Jurkat, Clone E6-1 (cell line): ENCODE measurements around the gene ESPNL.

Source experiments
- DNase-seq: peaks from one replicate; pipeline ENCODE4 v3.0.0-alpha.2; 2011; ENCODE audit warnings: low read depth, low spot score
- H3K4me3 ChIP-seq: 2 replicates; pipeline ENCODE4 v1.5.1; 2011; ENCODE audit warnings: mild to moderate bottlenecking, low read length, control low read depth, moderate library complexity

Gene ESPNL

DNA sequence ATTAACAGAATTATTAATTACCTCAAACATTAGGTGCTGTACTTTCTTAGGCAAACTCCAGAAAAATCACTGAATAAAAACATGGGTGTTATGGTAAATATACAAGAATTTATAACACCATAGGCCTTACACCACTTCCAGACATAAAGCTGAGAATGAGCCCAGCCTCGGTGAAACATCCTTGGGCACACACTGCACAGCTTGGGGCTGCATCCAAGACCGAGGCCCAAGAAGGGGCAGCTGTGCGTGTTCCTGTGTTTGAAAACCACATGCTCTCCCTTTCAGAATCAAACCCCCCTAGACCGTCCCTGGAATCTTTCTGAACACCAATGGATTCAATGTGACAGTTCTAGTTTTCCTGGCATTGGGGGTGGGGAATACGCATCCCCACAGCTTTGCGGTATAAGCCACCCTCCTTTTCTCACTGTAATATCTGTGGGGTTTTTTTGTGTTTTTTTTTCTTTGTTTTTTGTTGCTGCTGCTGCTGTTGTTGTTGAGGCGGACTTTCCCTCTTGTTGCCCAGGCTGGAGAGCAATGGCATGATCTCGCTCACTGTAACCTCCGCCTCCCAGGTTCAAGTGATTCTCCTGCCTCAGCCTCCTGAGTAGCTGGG lies 71.5 kb downstream of the ESPNL start:
- DNase-seq: no peak
- H3K4me3 ChIP-seq: no peak overlapping the region

DNA sequence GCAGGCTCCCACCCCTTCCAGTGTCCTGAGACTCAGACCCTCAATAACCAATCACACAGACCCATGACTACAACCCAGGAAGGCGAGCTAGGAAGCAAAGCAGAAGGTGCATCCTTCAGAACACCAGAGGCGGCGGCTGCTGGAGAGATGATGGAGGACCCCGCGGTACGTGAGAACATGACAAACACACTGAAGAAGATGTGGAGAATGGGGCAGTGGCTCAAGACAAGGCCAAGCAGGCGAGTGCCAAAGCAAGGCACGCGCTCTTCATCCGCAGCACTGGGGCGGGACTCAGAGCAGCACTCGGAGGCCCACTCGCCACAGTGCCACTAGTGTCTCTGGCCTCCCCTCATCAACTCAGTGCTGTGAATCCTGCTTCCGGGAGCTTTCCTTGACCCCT lies 72.3 kb downstream of the ESPNL start:
- H3K4me3 ChIP-seq: no peak overlapping the region
- no peak for DNase-seq

DNA sequence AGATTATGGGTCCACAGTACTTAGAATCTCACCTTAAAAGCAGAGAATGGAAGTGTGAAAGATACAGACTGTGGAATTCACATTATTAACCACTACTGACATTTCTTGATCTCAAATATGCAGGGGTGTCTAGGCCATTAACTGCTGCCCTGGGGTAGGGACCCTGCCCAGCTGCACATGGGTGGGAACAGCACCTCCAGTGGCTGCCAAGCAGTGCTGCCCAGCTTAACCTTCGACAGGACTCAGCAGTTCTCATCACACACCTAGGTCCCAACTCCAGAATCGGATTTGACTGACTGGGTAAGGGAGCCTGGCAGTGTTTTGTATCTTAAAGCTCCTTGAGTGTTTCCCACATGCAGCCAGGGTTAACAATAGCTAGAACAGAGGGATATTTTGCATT lies 73.6 kb downstream of the ESPNL start:
- no peak for DNase-seq
- H3K4me3 ChIP-seq: no peak overlapping the region

DNA sequence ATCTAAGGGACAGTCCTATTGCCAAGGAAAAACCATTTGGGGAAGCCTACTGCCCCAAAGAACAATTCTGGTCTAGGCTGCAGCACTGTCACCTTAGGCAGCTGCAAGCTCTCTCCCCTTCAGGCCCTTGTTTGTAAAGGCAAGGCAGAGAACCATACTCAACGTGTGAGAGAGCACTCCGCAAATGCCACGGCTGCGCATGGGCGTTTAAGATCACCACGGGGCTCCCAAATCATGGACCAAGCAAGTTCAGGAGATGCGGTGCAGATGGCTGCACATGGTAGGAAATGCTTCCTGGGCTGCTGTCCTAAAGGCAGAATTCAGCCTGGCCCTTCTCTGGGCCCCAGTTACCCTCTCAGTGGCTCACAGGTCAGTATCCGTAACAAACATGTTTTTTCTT lies 74.2 kb downstream of the ESPNL start:
- no peak overlapping the region for H3K4me3 ChIP-seq
- no peak for DNase-seq

DNA sequence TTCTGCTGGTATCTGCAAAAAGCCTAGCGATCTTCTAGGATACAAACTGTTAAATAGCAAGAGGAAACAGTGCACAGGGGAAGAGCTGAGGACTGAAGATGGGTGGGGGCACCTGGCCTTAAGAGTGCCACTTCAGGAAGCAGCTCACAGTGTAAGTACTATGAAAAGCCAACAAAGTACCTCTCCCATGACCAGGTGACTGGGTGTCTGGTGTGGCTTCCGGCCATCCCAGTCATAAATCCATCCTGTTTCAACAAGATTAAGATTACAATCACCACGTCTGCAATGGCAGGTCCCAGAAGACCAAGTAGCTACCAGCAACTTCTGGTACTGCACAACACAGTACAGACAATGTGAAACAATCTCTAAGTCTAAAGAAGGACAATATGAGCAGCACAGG lies 74.6 kb downstream of the ESPNL start:
- H3K4me3 ChIP-seq: no peak overlapping the region
- DNase-seq: no peak

DNA sequence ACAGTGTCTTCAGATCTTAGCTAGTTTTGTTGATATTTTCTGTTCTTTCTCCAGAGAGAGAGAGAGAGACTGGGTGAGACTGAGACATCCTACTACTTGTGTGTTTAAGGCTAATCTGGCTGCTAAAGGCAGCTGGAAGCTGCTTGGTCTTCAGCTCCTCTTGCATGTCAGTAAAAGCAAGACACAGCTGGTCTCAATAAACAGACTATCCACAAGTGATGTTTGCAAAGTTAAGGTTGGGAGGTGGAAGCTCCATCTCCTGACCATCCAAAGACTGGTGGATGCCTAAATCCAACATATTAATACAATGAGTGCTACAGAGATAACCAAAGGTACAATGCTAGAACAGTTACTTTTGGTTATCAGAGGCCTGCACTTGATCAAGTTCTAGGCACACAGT lies 76.5 kb downstream of the ESPNL start:
- DNase-seq: no peak
- no peak overlapping the region for H3K4me3 ChIP-seq

DNA sequence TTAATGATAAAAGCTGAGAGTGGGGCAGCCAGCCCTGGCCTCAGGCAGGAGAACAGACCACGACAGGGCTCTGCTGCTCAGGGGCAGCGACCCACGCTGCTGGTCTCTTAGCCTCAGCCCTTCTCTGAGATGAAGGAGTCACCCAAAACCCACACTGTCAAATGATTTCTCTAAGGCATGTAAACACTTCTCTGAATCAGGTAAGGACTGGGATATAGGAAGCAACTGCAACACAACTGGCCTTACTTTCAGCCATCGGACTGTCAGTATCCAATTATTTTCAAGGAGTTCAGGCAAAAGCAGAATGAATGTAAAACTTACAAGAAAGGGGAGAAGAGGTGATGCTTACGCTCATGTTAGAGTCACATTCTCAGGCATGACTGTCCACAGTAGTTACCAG lies 80.4 kb downstream of the ESPNL start:
- no peak for DNase-seq
- H3K4me3 ChIP-seq: no peak overlapping the region

DNA sequence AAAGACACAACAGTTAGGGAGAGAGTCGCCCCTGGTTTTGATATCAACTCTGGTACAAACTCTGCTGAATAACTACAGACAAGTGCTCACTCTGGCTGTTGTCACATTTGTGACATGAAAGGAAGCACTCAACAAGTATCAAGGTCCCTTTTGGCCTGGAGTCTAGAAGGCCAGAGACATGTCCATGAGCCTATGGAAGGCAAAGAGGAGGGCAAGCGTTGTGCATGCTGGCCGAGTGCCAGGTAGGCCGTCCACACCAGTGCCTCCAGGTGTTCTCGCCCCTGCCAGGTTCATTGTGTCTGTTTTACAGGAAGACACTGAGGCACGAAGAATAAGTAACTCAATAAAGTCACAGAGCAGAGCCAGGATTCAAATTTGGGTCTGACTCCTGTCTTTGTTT lies 82.2 kb downstream of the ESPNL start:
- DNase-seq: no peak
- H3K4me3 ChIP-seq: no peak overlapping the region
